Tibial nerve (tissue), 4 donors: ENCODE results near the gene B4GALT3. TPM values are rescaled to one million over a fixed set of nuclear protein-coding genes. Genes with fewer than 3 reads are reported as not detected.

Source experiments
- DNase-seq, 2 donors: peaks; one replicate each; pipeline ENCODE4 v3.0.0-alpha.2; 2019; ENCODE audit warnings: low spot score in 2 of 2
- H3K27ac ChIP-seq, 4 donors: fragments of 200-600 bp; sonication (generic) in 3 of 4; one replicate each; pipeline ENCODE4 v1.5.1; 2017 to 2019; ENCODE audit warnings: mild to moderate bottlenecking in 1 of 4
- H3K27me3 ChIP-seq, 2 donors: fragments of 200-600 bp; sonication (generic) in 1 of 2; one replicate each; pipeline versions ENCODE4 v1.5.1 to v1.6.0; 2017 to 2019
- H3K36me3 ChIP-seq, 3 donors: fragments of 200-600 bp; sonication (generic); one replicate each; pipeline ENCODE4 v1.5.1; 2018 to 2019
- H3K4me1 ChIP-seq, 4 donors: fragments of 200-600 bp; sonication (generic) in 3 of 4; one replicate each; pipeline ENCODE4 v1.5.1; 2017 to 2019
- H3K4me3 ChIP-seq, 4 donors: fragments of 200-600 bp; sonication (generic) in 3 of 4; one replicate each; pipeline ENCODE4 v1.5.1; 2017 to 2019; ENCODE audit warnings: mild to moderate bottlenecking in 1 of 4, moderate library complexity in 1 of 4
- H3K9me3 ChIP-seq, 4 donors: fragments of 200-600 bp; sonication (generic) in 3 of 4; one replicate each; pipeline ENCODE4 v1.5.1; 2017 to 2019
- CTCF ChIP-seq, 5 experiments: fragments of 200-600 bp in 3 of 5; fragments of 450-650 bp in 2 of 5; sonication (generic) in 3 of 5; IDR thresholded peaks; one replicate each; pipeline ENCODE4 v1.5.1; 2016 to 2019; ENCODE audit warnings: antibody characterized with exemption in 5 of 5, mild to moderate bottlenecking in 3 of 5, moderate library complexity in 2 of 5
- EP300 ChIP-seq, 2 donors: sonication (generic); formaldehyde crosslinking; IDR thresholded peaks; one replicate each; pipeline ENCODE4 v1.6.1; 2017; ENCODE audit warnings: antibody characterized with exemption in 2 of 2, mild to moderate bottlenecking in 1 of 2
- POLR2A ChIP-seq, 2 donors: fragments of 450-650 bp; IDR thresholded peaks; one replicate each; pipeline ENCODE4 v1.6.1; 2017; ENCODE audit warnings: antibody characterized with exemption in 2 of 2, mild to moderate bottlenecking in 2 of 2, moderate library complexity in 2 of 2
- WGBS, 2 donors: methylation state at CpG; one replicate each; pipeline ENCODE4 v1.1.5; 2018; 5-methylcytosine and 5-hydroxymethylcytosine counted together
- total RNA-seq, 4 donors: library from RNA; depleted of rRNA; stranded (reverse); fragments of >200 nt; gene quantifications; one replicate each; pipeline ENCODE4 v1.1.0, GENCODE V29; 2016

B4GALT3 gene
- total RNA-seq, 4 donors from 2014 or later = 18.8 to 41.4 (median 24.3) TPM

DNA sequence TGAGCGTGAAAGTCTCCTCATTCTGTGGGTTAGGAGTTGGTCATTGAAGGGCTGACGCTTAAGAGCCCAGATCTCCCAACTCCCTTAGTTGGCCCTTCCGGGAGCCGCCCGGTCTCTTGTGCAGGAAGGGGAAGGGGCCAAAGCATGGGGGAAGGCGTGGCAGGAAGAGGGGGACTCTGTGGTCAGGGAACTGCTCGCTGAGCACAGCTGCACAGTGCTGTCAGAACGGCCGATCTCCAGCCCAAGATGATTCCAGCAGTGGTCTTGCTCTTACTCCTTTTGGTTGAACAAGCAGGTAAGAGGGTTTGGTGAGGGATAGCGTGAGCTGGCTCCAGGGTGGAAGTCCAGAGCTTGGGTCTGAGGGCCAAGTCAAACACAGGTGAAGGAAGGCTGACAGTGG lies 37.8 kb upstream of the B4GALT3 start, which contains the start of gene FCER1G:
Gene FCER1G (plus strand): TSS at position 220 of the 400 bp plus-strand sequence. CDS start 27 bp downstream, at position 247.
- H3K9me3 ChIP-seq = no peaks in the 10 kb centered on the region
- peak in 1 of 2 donors; percentile 53 for DNase-seq
- H3K4me1 ChIP-seq = peaks cover 0 to 13% (median 6%) of the 10 kb centered on the region in 4 donors
- H3K4me3 ChIP-seq = peak within 1 kb of the TSS in 3 of 4 donors; percentile 8 to 44 (median 9)
- H3K36me3 ChIP-seq = peaks cover 0 to 55% (median 25%) of the 10 kb centered on the region in 3 donors
- H3K27ac ChIP-seq = peak within 1 kb of the TSS in 3 of 4 donors; percentile 5 to 88 (median 83)
- H3K27me3 ChIP-seq = no peaks in the 10 kb centered on the region
- WGBS, 2 donors = 73 to 82% methylated on average over 10 of the region's 10 CpGs
- TF ChIP-seq POLR2A (IDR thresholded peaks at IDR 0.05) = peak; percentile 9 to 36
- TF ChIP-seq CTCF (IDR thresholded peaks at IDR 0.05) = no peak
- peak in 1 of 2 donors; percentile 60 for TF ChIP-seq EP300 (IDR thresholded peaks at IDR 0.05)

DNA sequence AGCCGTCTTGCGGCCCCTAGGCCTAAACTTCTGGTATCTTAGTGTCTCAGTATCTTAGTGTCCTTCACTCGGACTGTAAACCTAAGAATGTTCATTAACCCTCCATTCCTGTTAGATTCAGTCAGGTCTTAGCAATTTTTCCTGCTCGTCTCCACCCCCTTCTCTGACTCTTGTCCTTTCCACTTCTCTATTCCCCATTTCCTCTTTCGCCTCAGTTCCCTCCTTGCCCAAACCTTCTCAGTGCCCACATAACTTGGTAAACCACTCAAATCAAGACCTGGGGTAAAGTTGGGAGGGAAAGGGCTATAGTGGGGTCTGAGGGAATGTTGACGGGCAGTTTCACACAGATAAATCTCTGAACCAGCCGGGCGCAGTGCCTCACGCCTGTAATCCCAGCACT lies 37.1 kb upstream of the B4GALT3 start:
- Histone ChIP-seq H3K9me3 (no peaks in the 10 kb centered on the region), H3K27ac (peak overlapping the region in 2 of 4 donors; percentile 40 to 88), H3K36me3 (peaks cover 0 to 60% (median 25%) of the 10 kb centered on the region in 3 donors), H3K4me1 (peaks cover 0 to 18% (median 7%) of the 10 kb centered on the region in 4 donors), H3K27me3 (no peaks in the 10 kb centered on the region), H3K4me3 (peak overlapping the region in 1 of 4 donors; percentile 44)
- TF ChIP-seq EP300 (IDR thresholded peaks at IDR 0.05) = peak in 1 of 2 donors; percentile 16
- no peak for TF ChIP-seq CTCF (IDR thresholded peaks at IDR 0.05)
- TF ChIP-seq POLR2A (IDR thresholded peaks at IDR 0.05) = no peak
- no peak for DNase-seq
- WGBS, 2 donors = 80 to 85% methylated on average over 9 of the region's 9 CpGs

GRCh38 chr1:161209790-161210409 lies 32.6 kb upstream of the B4GALT3 start:
- Histone ChIP-seq H3K27me3 (no peaks in the 10 kb centered on the region), H3K4me1 (peaks cover 0 to 35% (median 0%) of the 10 kb centered on the region in 4 donors), H3K9me3 (no peaks in the 10 kb centered on the region), H3K36me3 (peaks cover 0 to 97% (median 25%) of the 10 kb centered on the region in 3 donors), H3K27ac (peak overlapping the region in 2 of 4 donors; percentile 37 to 54), H3K4me3 (no peak overlapping the region)
- peak in 1 of 2 donors; percentile 72 for DNase-seq
- 33 to 37% methylated on average over 11 of the region's 11 CpGs for WGBS, 2 donors
- TF ChIP-seq EP300 (IDR thresholded peaks at IDR 0.05) (peak in 1 of 2 donors; percentile 9), CTCF (IDR thresholded peaks at IDR 0.05) (peak; percentile 83 to 87 (median 85)), POLR2A (IDR thresholded peaks at IDR 0.05) (no peak)

GRCh38 chr1:161207173-161207572 lies 29.9 kb upstream of the B4GALT3 start:
- WGBS, 2 donors = 68 to 70% methylated on average over 8 of the region's 8 CpGs
- Histone ChIP-seq H3K36me3 (peaks cover 0 to 84% (median 13%) of the 10 kb centered on the region in 3 donors), H3K27ac (peak overlapping the region in 3 of 4 donors; percentile 71 to 97 (median 73)), H3K4me1 (peaks cover 0 to 58% (median 13%) of the 10 kb centered on the region in 4 donors), H3K9me3 (no peaks in the 10 kb centered on the region), H3K27me3 (no peaks in the 10 kb centered on the region), H3K4me3 (no peak overlapping the region)
- no peak for DNase-seq
- TF ChIP-seq EP300 (IDR thresholded peaks at IDR 0.05) (peak; percentile 69 to 77), CTCF (IDR thresholded peaks at IDR 0.05) (no peak)
